Suprapubic skin (tissue), 4 donors: ENCODE data around the gene CD99L2. TPM values are rescaled to one million over a fixed set of nuclear protein-coding genes. Genes with fewer than 3 reads are reported as not detected.
A peak's percentile ranks its signal among the peaks of the same experiment; 100 is the strongest.
"Not testable (repeated sequence)": the region's sequence is repeated elsewhere in the genome, so short reads cannot be mapped to it uniquely, and the experiment has no call there.

Experiments used
- DNase-seq, 2 donors: peaks; one replicate each; pipeline ENCODE4 v3.0.0-alpha.2; 2019; ENCODE audit warnings: low spot score in 2 of 2
- H3K27ac ChIP-seq: fragments of 200-600 bp; sonication (generic); one replicate; pipeline ENCODE4 v1.5.1; 2019
- H3K27me3 ChIP-seq: fragments of 200-600 bp; sonication (generic); one replicate; pipeline ENCODE4 v1.5.1; 2019
- H3K36me3 ChIP-seq: fragments of 200-600 bp; sonication (generic); one replicate; pipeline ENCODE4 v1.5.1; 2019
- H3K4me1 ChIP-seq: fragments of 200-600 bp; sonication (generic); one replicate; pipeline ENCODE4 v1.5.1; 2019
- H3K4me3 ChIP-seq: fragments of 200-600 bp; sonication (generic); one replicate; pipeline ENCODE4 v1.5.1; 2019; ENCODE audit warnings: mild to moderate bottlenecking
- H3K9me3 ChIP-seq: fragments of 200-600 bp; sonication (generic); one replicate; pipeline ENCODE4 v1.5.1; 2019
- EP300 ChIP-seq: sonication (generic); formaldehyde crosslinking; IDR thresholded peaks from one replicate; pipeline ENCODE4 v1.6.1; 2017; ENCODE audit warnings: antibody characterized with exemption
- POLR2A ChIP-seq, 2 donors: fragments of 450-650 bp; IDR thresholded peaks; one replicate each; pipeline ENCODE4 v1.6.1; 2017; ENCODE audit warnings: antibody characterized with exemption in 2 of 2, mild to moderate bottlenecking in 2 of 2, moderate library complexity in 2 of 2
- POLR2AphosphoS5 ChIP-seq, 3 donors: sonication (generic); formaldehyde crosslinking; IDR thresholded peaks; one replicate each; pipeline ENCODE4 v1.6.1; 2017; ENCODE audit warnings: antibody characterized with exemption in 3 of 3
- WGBS: methylation state at CpG from one replicate; pipeline ENCODE4 v1.1.5; 2018; 5-methylcytosine and 5-hydroxymethylcytosine counted together
- total RNA-seq, 4 donors: library from RNA; depleted of rRNA; stranded (reverse); fragments of >200 nt; gene quantifications; one replicate each; pipeline ENCODE4 v1.1.0, GENCODE V29; 2016
- TF ChIP-seq, protein P1 (sequence below), 2 donors: fragments of 200-600 bp in 1 of 2; fragments of 450-650 bp in 1 of 2; sonication (generic) in 1 of 2; IDR thresholded peaks; one replicate each; pipeline ENCODE4 v1.5.1; 2016 to 2019; ENCODE audit warnings: antibody characterized with exemption in 2 of 2, mild to moderate bottlenecking in 1 of 2, moderate library complexity in 1 of 2

Gene CD99L2
- total RNA-seq, 4 donors from 2014 or later = 12.6 to 24.5 (median 18.7) TPM

DNA sequence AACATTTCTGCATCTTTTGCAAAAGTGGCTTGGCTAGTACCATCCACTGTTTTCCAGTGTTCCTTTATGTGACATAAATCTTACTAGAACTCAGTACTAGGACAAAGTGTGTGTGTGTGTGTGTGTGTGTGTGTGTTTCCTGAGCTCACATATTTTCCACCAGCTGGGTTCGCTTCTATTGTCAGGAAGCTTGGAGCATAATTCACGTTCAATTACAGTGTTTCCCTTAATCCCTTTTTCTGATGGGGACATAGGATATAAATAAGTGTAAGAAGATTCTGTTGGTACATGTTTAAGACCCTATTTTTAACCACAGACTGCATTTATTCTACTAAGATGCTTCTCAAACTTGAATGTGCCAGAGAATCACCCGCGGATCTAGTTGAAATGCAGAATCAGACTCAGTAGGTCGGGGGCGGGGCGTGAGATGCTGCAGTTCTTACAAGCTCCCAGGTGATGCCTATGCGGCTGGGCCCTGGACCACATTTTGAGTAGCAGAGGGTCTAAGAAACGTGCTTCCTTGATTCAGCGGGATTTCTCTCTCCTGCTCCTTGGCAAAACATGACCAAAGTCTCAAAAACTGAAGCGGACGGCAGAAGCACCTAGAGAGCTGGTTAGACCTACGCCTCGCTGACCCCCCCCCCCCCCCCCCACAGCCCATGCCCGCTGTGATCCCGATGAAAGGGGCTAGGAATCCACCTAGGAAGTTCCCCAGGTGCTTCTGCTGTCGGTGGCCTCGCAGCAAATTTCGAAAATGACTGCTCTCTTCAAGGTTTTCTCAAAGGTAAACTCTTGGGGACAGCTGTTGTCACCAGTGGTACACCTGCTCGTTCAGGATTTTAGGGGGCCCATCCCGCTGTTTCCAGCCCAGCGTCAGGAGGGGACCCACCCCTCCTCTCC, 797 bp downstream of the CD99L2 start:
- Histone ChIP-seq H3K27me3 (no peaks in the 10 kb centered on the region), H3K36me3 (no peaks in the 10 kb centered on the region), H3K27ac (peak overlapping the region; percentile 80), H3K4me1 (peaks cover 8% of the 10 kb centered on the region), H3K9me3 (no peaks in the 10 kb centered on the region), H3K4me3 (peak overlapping the region; percentile 71)
- DNase-seq = no peak
- WGBS = 26% methylated on average over 21 of the region's 22 CpGs
- TF ChIP-seq, protein P1, sequence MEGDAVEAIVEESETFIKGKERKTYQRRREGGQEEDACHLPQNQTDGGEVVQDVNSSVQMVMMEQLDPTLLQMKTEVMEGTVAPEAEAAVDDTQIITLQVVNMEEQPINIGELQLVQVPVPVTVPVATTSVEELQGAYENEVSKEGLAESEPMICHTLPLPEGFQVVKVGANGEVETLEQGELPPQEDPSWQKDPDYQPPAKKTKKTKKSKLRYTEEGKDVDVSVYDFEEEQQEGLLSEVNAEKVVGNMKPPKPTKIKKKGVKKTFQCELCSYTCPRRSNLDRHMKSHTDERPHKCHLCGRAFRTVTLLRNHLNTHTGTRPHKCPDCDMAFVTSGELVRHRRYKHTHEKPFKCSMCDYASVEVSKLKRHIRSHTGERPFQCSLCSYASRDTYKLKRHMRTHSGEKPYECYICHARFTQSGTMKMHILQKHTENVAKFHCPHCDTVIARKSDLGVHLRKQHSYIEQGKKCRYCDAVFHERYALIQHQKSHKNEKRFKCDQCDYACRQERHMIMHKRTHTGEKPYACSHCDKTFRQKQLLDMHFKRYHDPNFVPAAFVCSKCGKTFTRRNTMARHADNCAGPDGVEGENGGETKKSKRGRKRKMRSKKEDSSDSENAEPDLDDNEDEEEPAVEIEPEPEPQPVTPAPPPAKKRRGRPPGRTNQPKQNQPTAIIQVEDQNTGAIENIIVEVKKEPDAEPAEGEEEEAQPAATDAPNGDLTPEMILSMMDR (IDR thresholded peaks at IDR 0.05) = no peak
- TF ChIP-seq EP300 (no peak), POLR2A (IDR thresholded peaks at IDR 0.05) (no peak), POLR2AphosphoS5 (IDR thresholded peaks at IDR 0.05) (no peak)

DNA sequence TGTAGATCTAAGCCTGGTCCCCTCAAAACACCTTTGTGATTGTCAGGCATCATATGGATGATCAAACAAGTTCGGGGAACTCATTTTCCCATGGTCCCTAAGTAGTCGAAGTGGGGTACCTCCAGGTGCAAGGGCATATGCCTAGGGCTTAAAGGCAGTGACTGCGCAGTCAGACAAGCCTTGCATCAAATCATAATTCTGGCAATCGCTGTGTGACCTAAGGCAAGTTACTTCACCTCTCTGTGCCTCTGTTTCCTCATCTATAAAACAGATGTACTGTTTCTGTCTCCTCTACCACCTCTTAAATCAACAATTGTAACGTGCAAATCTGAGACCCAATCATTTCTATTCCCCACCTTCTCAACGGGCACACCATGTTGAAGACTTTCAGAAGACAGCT, 1.8 kb downstream of the CD99L2 start:
- TF ChIP-seq POLR2AphosphoS5 (IDR thresholded peaks at IDR 0.05) = no peak
- TF ChIP-seq, protein P1 (IDR thresholded peaks at IDR 0.05) = no peak
- no peak for TF ChIP-seq EP300
- no peak for TF ChIP-seq POLR2A (IDR thresholded peaks at IDR 0.05)
- Histone ChIP-seq H3K27me3 (no peaks in the 10 kb centered on the region), H3K9me3 (no peaks in the 10 kb centered on the region), H3K27ac (no peak overlapping the region), H3K4me3 (no peak overlapping the region), H3K36me3 (no peaks in the 10 kb centered on the region), H3K4me1 (peaks cover 8% of the 10 kb centered on the region)
- 79% methylated on average over 6 of the region's 6 CpGs for whole genome bisulfite sequencing
- DNase-seq = no peak

GRCh38 chrX:150893936-150894335, 4.5 kb downstream of the CD99L2 start:
- no peak for DNase-seq
- 83% methylated on average over 5 of the region's 5 CpGs for WGBS
- peaks cover 5% of the 10 kb centered on the region for H3K4me1 ChIP-seq
- no peaks in the 10 kb centered on the region for H3K9me3 ChIP-seq
- H3K4me3 ChIP-seq = no peak overlapping the region
- no peak overlapping the region for H3K27ac ChIP-seq
- TF ChIP-seq POLR2AphosphoS5 (IDR thresholded peaks at IDR 0.05) (no peak), POLR2A (IDR thresholded peaks at IDR 0.05) (no peak), EP300 (no peak)
- TF ChIP-seq, protein P1 (IDR thresholded peaks at IDR 0.05) = no peak
- no peaks in the 10 kb centered on the region for H3K36me3 ChIP-seq
- H3K27me3 ChIP-seq = no peaks in the 10 kb centered on the region

DNA sequence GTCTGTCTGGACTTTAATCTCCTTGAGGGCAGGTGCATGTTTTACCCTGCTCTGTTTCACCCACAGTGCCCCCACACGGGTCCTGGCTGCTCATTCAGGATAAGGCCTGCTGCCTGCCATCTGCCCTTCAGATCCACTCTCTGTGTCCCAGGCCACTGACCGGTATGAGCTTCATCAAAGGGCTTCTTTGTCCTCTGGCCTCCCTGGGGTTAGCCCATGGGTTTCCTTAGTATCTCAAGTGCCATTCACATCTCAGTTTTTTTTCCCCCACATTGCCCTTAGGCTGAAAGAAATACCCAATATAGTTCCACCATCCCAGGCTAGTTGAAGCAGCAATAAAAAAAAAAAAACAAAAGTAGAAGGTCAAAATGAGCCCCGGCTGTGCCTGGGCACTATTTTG, 9.3 kb downstream of the CD99L2 start:
- H3K27me3 ChIP-seq = no peaks in the 10 kb centered on the region
- no peak for TF ChIP-seq POLR2AphosphoS5 (IDR thresholded peaks at IDR 0.05)
- no peak for TF ChIP-seq EP300
- TF ChIP-seq POLR2A (IDR thresholded peaks at IDR 0.05) = no peak
- TF ChIP-seq, protein P1 (IDR thresholded peaks at IDR 0.05) = no peak
- H3K4me1 ChIP-seq = no peaks in the 10 kb centered on the region
- WGBS = 71% methylated on average over 3 of the region's 3 CpGs
- no peaks in the 10 kb centered on the region for H3K36me3 ChIP-seq
- no peaks in the 10 kb centered on the region for H3K9me3 ChIP-seq
- no peak overlapping the region for H3K27ac ChIP-seq
- DNase-seq = no peak
- no peak overlapping the region for H3K4me3 ChIP-seq

DNA sequence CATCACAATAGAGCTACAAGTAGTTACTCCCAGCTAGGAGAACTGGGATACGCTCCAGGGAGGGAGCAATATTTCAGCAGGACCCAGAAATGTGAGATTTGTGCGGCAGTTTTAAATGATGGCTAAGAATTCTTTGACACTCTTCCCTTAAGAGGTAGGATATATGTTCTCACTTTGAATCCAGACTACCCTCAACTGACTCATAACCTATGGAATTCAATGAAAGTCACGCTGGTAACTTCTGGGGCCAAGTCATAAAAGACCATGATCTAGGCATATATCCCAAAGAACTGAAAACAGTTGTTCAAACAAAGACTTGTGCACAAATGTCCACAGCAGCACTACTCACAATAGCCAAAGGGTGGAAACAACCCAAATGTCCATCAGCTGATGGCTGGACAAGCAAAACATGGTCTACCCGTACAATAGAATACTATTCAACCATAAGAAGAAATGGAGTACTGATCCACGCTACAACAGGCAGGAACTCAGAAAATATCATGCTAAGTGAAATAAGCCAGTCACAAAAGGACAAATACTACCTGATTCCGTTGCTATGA, 10.5 kb downstream of the CD99L2 start:
- Histone ChIP-seq H3K9me3 (no peaks in the 10 kb centered on the region), H3K4me1 (no peaks in the 10 kb centered on the region), H3K36me3 (no peaks in the 10 kb centered on the region), H3K27me3 (no peaks in the 10 kb centered on the region), H3K4me3 (no peak overlapping the region), H3K27ac (no peak overlapping the region)
- WGBS = 87% methylated on average over 6 of the region's 6 CpGs
- TF ChIP-seq, protein P1 (IDR thresholded peaks at IDR 0.05) = no peak
- TF ChIP-seq EP300 (no peak), POLR2AphosphoS5 (IDR thresholded peaks at IDR 0.05) (no peak), POLR2A (IDR thresholded peaks at IDR 0.05) (no peak)
- DNase-seq = no peak

GRCh38 chrX:150887268-150887667, 11.2 kb downstream of the CD99L2 start:
- H3K9me3 ChIP-seq, H3K4me3 ChIP-seq, DNase-seq, H3K27me3 ChIP-seq, H3K4me1 ChIP-seq, H3K27ac ChIP-seq, H3K36me3 ChIP-seq: not testable (repeated sequence)
- 84% methylated on average over 9 of the region's 9 CpGs for WGBS
